ENCODE measurements around the gene NABP1. TPM values are rescaled to one million over a fixed set of nuclear protein-coding genes. Genes with fewer than 3 reads are reported as not detected.
"Not testable (repeated sequence)": the region's sequence is repeated elsewhere in the genome, so short reads cannot be mapped to it uniquely, and the experiment has no call there.

Gene NABP1
- total RNA-seq, 1 donor from 2014 or later, result 20.5 TPM

DNA sequence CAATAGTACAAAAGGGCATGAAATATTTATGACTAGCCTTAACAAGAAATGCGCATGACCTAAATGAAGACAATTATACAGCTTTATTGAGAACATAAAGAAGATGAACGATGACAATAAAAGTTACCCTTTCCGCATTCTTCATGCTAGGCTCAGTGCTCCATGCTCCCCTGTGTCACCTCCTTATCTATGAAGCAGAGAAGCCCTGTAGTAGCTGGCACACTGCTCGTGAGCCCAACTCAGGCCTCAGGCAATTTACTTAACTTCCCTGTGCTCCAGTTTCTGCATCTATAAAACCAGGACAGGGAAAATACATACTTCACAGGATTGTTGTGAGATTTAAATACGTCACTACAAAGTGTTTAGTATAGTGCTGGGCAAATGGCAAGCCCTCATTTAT, 34.5 kb upstream of the NABP1 start:
- no peak for DNase-seq (ENCODE audit: low spot score)
- Mint-ChIP-seq H3K4me1 (ENCODE audit: unreplicated experiment) (no peaks in the 10 kb centered on the region), H3K27me3 (ENCODE audit: unreplicated experiment) (no peaks in the 10 kb centered on the region), H3K27ac (ENCODE audit: unreplicated experiment) (no peak overlapping the region), H3K36me3 (ENCODE audit: low read depth, unreplicated experiment) (no peaks in the 10 kb centered on the region), H3K4me3 (ENCODE audit: unreplicated experiment) (no peak overlapping the region), H3K9me3 (ENCODE audit: unreplicated experiment) (no peaks in the 10 kb centered on the region)
- TF ChIP-seq, protein P1, sequence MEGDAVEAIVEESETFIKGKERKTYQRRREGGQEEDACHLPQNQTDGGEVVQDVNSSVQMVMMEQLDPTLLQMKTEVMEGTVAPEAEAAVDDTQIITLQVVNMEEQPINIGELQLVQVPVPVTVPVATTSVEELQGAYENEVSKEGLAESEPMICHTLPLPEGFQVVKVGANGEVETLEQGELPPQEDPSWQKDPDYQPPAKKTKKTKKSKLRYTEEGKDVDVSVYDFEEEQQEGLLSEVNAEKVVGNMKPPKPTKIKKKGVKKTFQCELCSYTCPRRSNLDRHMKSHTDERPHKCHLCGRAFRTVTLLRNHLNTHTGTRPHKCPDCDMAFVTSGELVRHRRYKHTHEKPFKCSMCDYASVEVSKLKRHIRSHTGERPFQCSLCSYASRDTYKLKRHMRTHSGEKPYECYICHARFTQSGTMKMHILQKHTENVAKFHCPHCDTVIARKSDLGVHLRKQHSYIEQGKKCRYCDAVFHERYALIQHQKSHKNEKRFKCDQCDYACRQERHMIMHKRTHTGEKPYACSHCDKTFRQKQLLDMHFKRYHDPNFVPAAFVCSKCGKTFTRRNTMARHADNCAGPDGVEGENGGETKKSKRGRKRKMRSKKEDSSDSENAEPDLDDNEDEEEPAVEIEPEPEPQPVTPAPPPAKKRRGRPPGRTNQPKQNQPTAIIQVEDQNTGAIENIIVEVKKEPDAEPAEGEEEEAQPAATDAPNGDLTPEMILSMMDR (IDR thresholded peaks at IDR 0.05; ENCODE audit: unreplicated experiment), result no peak

GRCh38 chr2:191644613-191645012, 33.3 kb upstream of the NABP1 start:
- not testable (repeated sequence) for H3K4me3 Mint-ChIP-seq (ENCODE audit: unreplicated experiment); H3K27ac Mint-ChIP-seq (ENCODE audit: unreplicated experiment); H3K9me3 Mint-ChIP-seq (ENCODE audit: unreplicated experiment); DNase-seq (ENCODE audit: low spot score); H3K27me3 Mint-ChIP-seq (ENCODE audit: unreplicated experiment); H3K36me3 Mint-ChIP-seq (ENCODE audit: low read depth, unreplicated experiment); H3K4me1 Mint-ChIP-seq (ENCODE audit: unreplicated experiment)

DNA sequence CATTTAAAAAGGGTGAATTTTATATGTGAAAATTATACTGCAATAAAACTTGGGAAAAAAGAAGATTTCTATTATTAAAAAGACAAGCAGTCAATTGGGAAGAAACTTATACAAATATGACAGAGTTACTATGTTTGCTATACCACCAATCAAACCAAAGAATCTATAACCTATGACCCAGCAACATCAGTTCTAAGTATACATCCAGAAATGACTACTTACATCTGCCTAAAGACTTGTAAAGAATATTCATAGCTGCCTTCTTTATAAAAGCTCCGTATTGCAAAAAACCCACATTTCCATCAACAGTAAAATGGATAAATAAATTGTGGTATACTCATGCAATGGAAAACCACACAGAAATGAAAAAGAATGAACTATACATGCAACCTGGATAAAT, 32.9 kb upstream of the NABP1 start:
- Mint-ChIP-seq H3K4me1 (ENCODE audit: unreplicated experiment) (no peaks in the 10 kb centered on the region), H3K27me3 (ENCODE audit: unreplicated experiment) (no peaks in the 10 kb centered on the region), H3K4me3 (ENCODE audit: unreplicated experiment) (no peak overlapping the region), H3K27ac (ENCODE audit: unreplicated experiment) (no peak overlapping the region), H3K9me3 (ENCODE audit: unreplicated experiment) (no peaks in the 10 kb centered on the region), H3K36me3 (ENCODE audit: low read depth, unreplicated experiment) (no peaks in the 10 kb centered on the region)
- DNase-seq (ENCODE audit: low spot score), result no peak
- TF ChIP-seq, protein P1 (IDR thresholded peaks at IDR 0.05; ENCODE audit: unreplicated experiment), result no peak

DNA sequence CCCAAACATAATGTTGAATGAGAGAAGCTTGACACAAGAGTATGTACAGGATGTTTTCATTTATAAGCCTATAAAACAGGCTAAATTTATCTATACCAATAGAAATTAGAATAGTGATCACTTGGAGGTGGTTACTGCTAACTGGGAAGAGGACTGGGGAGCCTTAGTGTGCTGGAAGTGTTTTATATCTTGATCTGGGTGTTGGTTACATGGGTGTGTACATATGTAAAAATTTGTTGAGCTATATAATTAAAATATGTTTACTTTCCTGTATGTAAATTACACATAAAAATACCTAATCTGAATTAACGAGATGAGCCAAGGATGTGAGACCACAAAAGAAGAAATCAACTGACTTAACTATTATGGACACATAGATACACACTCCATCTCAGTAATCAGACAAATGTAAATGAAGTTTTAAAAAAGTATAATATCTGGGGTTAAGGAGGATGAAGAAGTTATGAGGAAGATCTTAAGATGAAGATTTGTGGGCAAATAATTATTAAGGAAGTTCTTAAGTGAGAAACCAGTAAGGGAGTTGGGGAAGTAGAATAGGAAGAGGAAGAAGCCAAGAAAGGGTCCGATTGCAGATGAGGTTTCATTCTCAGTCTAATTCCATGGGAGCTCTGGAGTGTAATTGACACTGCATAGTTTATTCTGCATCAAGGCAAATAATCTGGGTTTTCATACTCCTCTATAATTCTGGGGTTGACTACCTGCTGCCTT, 32.3 kb upstream of the NABP1 start:
- Mint-ChIP-seq H3K36me3 (ENCODE audit: low read depth, unreplicated experiment) (no peaks in the 10 kb centered on the region), H3K9me3 (ENCODE audit: unreplicated experiment) (no peaks in the 10 kb centered on the region), H3K4me1 (ENCODE audit: unreplicated experiment) (no peaks in the 10 kb centered on the region), H3K27ac (ENCODE audit: unreplicated experiment) (no peak overlapping the region), H3K27me3 (ENCODE audit: unreplicated experiment) (no peaks in the 10 kb centered on the region), H3K4me3 (ENCODE audit: unreplicated experiment) (no peak overlapping the region)
- TF ChIP-seq, protein P1 (IDR thresholded peaks at IDR 0.05; ENCODE audit: unreplicated experiment), result no peak
- DNase-seq (ENCODE audit: low spot score), result no peak

DNA sequence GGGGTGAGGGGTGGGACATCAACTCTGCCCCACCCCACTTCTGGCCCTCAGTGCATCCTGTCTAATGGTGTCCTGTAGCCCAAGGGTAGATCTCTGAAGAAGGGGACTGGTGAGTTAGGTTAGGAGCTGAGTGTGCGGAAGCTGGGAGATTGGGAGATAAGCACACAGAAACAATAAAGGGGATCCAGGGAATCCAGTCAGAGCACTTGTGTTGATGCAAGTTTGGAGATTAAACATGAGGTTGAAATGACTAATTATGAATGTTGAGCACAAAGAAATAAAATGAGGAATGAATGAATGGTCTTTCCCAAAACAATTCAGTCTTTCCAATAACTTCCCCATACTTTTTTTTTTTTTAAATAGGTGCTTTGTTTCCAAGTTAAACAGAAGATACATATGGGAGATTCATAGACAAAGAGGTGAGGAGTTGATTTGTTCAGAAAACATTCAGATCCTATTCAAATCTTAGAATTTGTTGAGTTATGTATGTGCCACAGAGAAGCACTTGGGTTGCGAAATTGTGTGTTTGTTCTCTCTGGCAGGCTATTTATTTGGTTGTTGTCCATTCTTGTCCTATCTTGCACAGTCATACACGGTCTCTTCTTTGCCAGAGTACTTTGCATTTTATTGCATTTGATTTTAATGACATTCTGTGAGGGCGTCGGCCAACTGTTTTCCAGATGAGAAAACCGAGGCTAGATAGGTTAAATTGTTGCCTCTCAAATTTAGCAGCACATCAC, 31.6 kb upstream of the NABP1 start:
- TF ChIP-seq, protein P1 (IDR thresholded peaks at IDR 0.05; ENCODE audit: unreplicated experiment), result no peak
- DNase-seq (ENCODE audit: low spot score), result no peak
- no peaks in the 10 kb centered on the region for H3K9me3 Mint-ChIP-seq (ENCODE audit: unreplicated experiment)
- H3K4me1 Mint-ChIP-seq (ENCODE audit: unreplicated experiment), result no peaks in the 10 kb centered on the region
- no peak overlapping the region for H3K4me3 Mint-ChIP-seq (ENCODE audit: unreplicated experiment)
- no peak overlapping the region for H3K27ac Mint-ChIP-seq (ENCODE audit: unreplicated experiment)
- H3K36me3 Mint-ChIP-seq (ENCODE audit: low read depth, unreplicated experiment), result no peaks in the 10 kb centered on the region
- H3K27me3 Mint-ChIP-seq (ENCODE audit: unreplicated experiment), result no peaks in the 10 kb centered on the region
